SK-N-SH treated with all-trans-retinoic acid at 6 μM for 48 hours (cell line): ENCODE measurements around the gene SGF29.
"Not testable (repeated sequence)": the region's sequence is repeated elsewhere in the genome, so short reads cannot be mapped to it uniquely, and the experiment has no call there.

Source experiments
- ATAC-seq: fragments of 200-7000 bp; cut with Tn5 transposase; 3 replicates; pipeline ENCODE4 v1.9.1; 2020; ENCODE audit warnings: mild to moderate bottlenecking, moderate library complexity
- ARNTL ChIP-seq: fragments of 450-650 bp; formaldehyde crosslinking; IDR thresholded peaks from 2 replicates; pipeline ENCODE4 v1.5.0; 2020; ENCODE audit warnings: low read depth, mild to moderate bottlenecking, moderate library complexity, borderline replicate concordance
- BACH2 ChIP-seq: fragments of 250-450 bp; sonication (Bioruptor Pico); IDR thresholded peaks from 2 replicates; pipeline ENCODE4 v1.9.0; 2021; ENCODE audit warnings: mild to moderate bottlenecking, borderline replicate concordance
- CSDC2 ChIP-seq: fragments of 250-450 bp; sonication (Bioruptor Pico); IDR thresholded peaks from 2 replicates; pipeline ENCODE4 v1.5.0; 2020; ENCODE audit warnings: mild to moderate bottlenecking, moderate library complexity
- GLIS3 ChIP-seq: fragments of 250-450 bp; sonication (Bioruptor Pico); IDR thresholded peaks from 2 replicates; pipeline ENCODE4 v1.5.0; 2020; ENCODE audit warnings: mild to moderate bottlenecking, moderate library complexity
- ISL1 ChIP-seq: fragments of 250-450 bp; sonication (Bioruptor Pico); IDR thresholded peaks from 2 replicates; pipeline ENCODE4 v2.1.2; 2022; ENCODE audit warnings: mild to moderate bottlenecking, moderate library complexity
- OSR1 ChIP-seq: fragments of 250-450 bp; sonication (Bioruptor Pico); IDR thresholded peaks from 2 replicates; pipeline ENCODE4 v1.8.0; 2022; ENCODE audit warnings: moderate library complexity, mild to moderate bottlenecking, inconsistent platforms
- PPARA ChIP-seq: fragments of 250-450 bp; sonication (Bioruptor Pico); IDR thresholded peaks from 2 replicates; pipeline ENCODE4 v1.5.0; 2020; ENCODE audit warnings: mild to moderate bottlenecking, borderline replicate concordance
- RARB ChIP-seq: fragments of 250-450 bp; sonication (Bioruptor Pico); IDR thresholded peaks from 2 replicates; pipeline ENCODE4 v1.8.0; 2021; ENCODE audit warnings: mild to moderate bottlenecking, moderate library complexity
- SNAI2 ChIP-seq: fragments of 250-450 bp; sonication (Bioruptor Pico); IDR thresholded peaks from 2 replicates; pipeline ENCODE4 v1.5.0; 2020; ENCODE audit warnings: mild to moderate bottlenecking, moderate library complexity
- TCF4 ChIP-seq: fragments of 250-450 bp; sonication (Bioruptor Pico); IDR thresholded peaks from 2 replicates; pipeline ENCODE4 v1.8.0; 2021; ENCODE audit warnings: mild to moderate bottlenecking, moderate library complexity, borderline replicate concordance
- TOX ChIP-seq: fragments of 250-450 bp; sonication (Bioruptor Pico); IDR thresholded peaks from 2 replicates; pipeline ENCODE4 v1.8.0; 2021; ENCODE audit warnings: mild to moderate bottlenecking, moderate library complexity, borderline replicate concordance
- ZC3H10 ChIP-seq: fragments of 250-450 bp; sonication (Bioruptor Pico); IDR thresholded peaks from 2 replicates; pipeline ENCODE4 v1.5.1; 2021; ENCODE audit warnings: mild to moderate bottlenecking, moderate library complexity
- ZFP3 ChIP-seq: fragments of 250-450 bp; sonication (Bioruptor Pico); IDR thresholded peaks from 2 replicates; pipeline ENCODE4 v1.5.0; 2020; ENCODE audit warnings: mild to moderate bottlenecking, moderate library complexity
- ZFP30 ChIP-seq: fragments of 450-650 bp; formaldehyde crosslinking; IDR thresholded peaks from 2 replicates; pipeline ENCODE4 v1.5.0; 2022; ENCODE audit warnings: mild to moderate bottlenecking, moderate library complexity
- ZNF565 ChIP-seq: fragments of 450-650 bp; formaldehyde crosslinking; conservative IDR thresholded peaks from 2 replicates; pipeline ENCODE4 v1.5.0; 2020; ENCODE audit warnings: low read depth, mild to moderate bottlenecking, moderate library complexity
- ZNF70 ChIP-seq: fragments of 450-650 bp; formaldehyde crosslinking; IDR thresholded peaks from 2 replicates; pipeline ENCODE4 v1.5.0; 2020; ENCODE audit warnings: mild to moderate bottlenecking, moderate library complexity
- ZNF8 ChIP-seq: fragments of 450-650 bp; formaldehyde crosslinking; IDR thresholded peaks from 2 replicates; pipeline ENCODE4 v1.5.0; 2020; ENCODE audit warnings: mild to moderate bottlenecking, moderate library complexity
- TF ChIP-seq, protein P1 (sequence below): fragments of 250-450 bp; sonication (Bioruptor Pico); IDR thresholded peaks from 2 replicates; pipeline ENCODE4 v1.5.1; 2021; ENCODE audit warnings: mild to moderate bottlenecking, moderate library complexity
- TF ChIP-seq, protein P2 (sequence below): fragments of 250-450 bp; sonication (Bioruptor Pico); IDR thresholded peaks from 2 replicates; pipeline ENCODE4 v1.8.0; 2020; ENCODE audit warnings: mild to moderate bottlenecking, moderate library complexity, borderline replicate concordance
- TF ChIP-seq, protein P3 (sequence below): fragments of 250-450 bp; sonication (Bioruptor Pico); IDR thresholded peaks from 2 replicates; pipeline ENCODE4 v1.5.1; 2020; ENCODE audit warnings: low read depth, mild to moderate bottlenecking, moderate library complexity

SGF29 gene

DNA sequence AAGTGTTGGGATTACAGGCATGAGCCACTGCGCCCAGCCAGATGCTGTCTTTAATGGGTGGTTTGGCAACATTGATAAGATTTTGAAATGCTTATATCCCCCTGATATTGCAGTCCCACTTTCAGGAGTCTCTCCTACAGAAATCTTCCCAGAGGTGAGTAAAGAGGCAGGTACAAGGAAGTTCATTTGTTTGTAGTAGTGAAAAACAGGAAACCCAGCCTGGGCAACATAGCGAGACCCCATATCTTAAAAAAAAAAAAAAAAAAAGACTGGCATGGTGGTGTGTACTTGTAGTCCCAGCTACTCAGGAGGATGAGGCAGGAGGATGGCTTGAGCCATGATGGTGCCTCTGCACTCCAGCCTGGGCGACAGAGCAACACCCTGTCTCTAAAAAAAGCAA, 8.7 kb upstream of the SGF29 start:
- TF ChIP-seq ISL1 (CRISPR knock-in tag) (no peak), SNAI2 (CRISPR knock-in tag) (no peak), BACH2 (no peak), ZFP3 (CRISPR knock-in tag) (no peak), RARB (no peak), ZNF8 (no peak), OSR1 (CRISPR knock-in tag) (no peak)
- TF ChIP-seq, protein P1, sequence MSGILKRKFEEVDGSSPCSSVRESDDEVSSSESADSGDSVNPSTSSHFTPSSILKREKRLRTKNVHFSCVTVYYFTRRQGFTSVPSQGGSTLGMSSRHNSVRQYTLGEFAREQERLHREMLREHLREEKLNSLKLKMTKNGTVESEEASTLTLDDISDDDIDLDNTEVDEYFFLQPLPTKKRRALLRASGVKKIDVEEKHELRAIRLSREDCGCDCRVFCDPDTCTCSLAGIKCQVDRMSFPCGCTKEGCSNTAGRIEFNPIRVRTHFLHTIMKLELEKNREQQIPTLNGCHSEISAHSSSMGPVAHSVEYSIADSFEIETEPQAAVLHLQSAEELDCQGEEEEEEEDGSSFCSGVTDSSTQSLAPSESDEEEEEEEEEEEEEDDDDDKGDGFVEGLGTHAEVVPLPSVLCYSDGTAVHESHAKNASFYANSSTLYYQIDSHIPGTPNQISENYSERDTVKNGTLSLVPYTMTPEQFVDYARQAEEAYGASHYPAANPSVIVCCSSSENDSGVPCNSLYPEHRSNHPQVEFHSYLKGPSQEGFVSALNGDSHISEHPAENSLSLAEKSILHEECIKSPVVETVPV (CRISPR knock-in tag) = no peak
- TF ChIP-seq, protein P2, sequence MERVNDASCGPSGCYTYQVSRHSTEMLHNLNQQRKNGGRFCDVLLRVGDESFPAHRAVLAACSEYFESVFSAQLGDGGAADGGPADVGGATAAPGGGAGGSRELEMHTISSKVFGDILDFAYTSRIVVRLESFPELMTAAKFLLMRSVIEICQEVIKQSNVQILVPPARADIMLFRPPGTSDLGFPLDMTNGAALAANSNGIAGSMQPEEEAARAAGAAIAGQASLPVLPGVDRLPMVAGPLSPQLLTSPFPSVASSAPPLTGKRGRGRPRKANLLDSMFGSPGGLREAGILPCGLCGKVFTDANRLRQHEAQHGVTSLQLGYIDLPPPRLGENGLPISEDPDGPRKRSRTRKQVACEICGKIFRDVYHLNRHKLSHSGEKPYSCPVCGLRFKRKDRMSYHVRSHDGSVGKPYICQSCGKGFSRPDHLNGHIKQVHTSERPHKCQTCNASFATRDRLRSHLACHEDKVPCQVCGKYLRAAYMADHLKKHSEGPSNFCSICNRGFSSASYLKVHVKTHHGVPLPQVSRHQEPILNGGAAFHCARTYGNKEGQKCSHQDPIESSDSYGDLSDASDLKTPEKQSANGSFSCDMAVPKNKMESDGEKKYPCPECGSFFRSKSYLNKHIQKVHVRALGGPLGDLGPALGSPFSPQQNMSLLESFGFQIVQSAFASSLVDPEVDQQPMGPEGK (CRISPR knock-in tag) = no peak
- TF ChIP-seq, all 23 proteins: peak for 0
- no peak for ATAC-seq

DNA sequence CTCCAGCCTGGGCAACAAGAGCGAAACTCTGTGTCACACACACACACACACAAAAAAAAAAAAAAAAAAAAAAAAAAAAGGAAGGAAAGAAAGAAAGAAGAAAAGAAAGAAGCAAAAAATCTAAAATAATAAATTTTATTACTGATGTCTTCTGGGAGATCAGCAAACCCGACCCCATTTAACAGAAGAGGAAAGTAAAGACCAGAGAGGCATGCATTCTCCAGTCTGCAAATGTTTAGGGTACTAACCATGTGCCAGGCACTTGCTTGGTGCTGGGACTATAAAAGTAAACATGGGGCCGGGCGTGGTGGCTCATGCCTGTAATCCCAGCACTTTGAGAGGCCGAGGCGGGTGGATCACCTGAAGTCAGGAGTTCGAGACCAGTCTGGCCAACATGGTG, 7.8 kb upstream of the SGF29 start:
- ATAC-seq = not testable (repeated sequence)

DNA sequence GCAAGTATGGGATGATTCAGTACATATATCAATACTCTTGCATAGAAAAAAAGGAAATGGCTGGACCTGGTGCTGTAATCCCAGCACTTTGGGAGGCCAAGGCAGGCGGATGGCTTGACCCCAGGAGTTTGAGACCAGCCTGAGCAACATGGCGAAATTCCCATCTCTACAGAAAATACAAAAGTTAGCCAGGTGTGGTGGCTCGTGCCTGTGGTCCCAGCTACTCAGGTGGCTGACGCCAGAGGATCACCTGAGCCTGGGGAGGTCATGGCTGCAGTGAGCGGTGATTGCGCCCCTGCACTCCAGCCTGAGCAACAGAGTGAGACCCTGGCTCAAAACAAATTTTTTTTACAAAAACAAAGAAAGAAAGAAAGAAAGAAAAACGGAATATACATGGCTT, 7.1 kb upstream of the SGF29 start:
- no peak for ATAC-seq
- TF ChIP-seq ZNF70 (CRISPR knock-in tag) (no peak), ARNTL (CRISPR knock-in tag) (no peak), TCF4 (CRISPR knock-in tag) (no peak), OSR1 (CRISPR knock-in tag) (no peak), RARB (no peak), ZC3H10 (CRISPR knock-in tag) (no peak), TOX (no peak), CSDC2 (no peak), BACH2 (no peak), ZFP30 (CRISPR knock-in tag) (no peak), SNAI2 (CRISPR knock-in tag) (no peak), ZNF8 (no peak), GLIS3 (no peak), ZNF565 (no peak)
- TF ChIP-seq, protein P1 (CRISPR knock-in tag) = no peak
- TF ChIP-seq, protein P3, sequence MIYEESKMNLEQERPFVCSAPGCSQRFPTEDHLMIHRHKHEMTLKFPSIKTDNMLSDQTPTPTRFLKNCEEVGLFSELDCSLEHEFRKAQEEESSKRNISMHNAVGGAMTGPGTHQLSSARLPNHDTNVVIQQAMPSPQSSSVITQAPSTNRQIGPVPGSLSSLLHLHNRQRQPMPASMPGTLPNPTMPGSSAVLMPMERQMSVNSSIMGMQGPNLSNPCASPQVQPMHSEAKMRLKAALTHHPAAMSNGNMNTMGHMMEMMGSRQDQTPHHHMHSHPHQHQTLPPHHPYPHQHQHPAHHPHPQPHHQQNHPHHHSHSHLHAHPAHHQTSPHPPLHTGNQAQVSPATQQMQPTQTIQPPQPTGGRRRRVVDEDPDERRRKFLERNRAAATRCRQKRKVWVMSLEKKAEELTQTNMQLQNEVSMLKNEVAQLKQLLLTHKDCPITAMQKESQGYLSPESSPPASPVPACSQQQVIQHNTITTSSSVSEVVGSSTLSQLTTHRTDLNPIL (CRISPR knock-in tag) = no peak

DNA sequence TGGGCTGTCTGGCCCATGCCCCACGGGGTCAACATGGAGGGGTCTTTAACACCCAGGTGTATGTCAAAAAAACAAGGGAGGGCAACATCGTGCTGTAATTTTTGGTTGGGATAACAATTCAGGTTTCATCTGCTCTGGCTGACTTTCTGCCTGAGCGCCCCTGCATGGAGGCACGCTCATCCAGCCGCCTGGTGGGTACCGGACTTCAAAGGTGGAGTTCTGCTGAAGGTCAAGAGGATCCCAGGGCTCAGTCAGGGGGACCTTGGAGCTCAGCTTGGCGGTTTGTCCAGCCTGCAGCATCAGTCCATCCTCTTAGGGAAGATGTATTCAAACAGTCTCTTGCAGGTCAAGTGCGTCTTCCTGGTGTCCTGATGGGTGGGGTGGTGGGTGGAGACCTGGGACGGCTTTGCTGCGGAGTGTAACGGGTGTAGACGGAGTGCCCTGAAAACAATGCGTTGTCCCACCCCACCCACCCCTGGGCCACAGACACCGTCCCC, 5.4 kb upstream of the SGF29 start:
- TF ChIP-seq RARB = no peak
- no peak for ATAC-seq

DNA sequence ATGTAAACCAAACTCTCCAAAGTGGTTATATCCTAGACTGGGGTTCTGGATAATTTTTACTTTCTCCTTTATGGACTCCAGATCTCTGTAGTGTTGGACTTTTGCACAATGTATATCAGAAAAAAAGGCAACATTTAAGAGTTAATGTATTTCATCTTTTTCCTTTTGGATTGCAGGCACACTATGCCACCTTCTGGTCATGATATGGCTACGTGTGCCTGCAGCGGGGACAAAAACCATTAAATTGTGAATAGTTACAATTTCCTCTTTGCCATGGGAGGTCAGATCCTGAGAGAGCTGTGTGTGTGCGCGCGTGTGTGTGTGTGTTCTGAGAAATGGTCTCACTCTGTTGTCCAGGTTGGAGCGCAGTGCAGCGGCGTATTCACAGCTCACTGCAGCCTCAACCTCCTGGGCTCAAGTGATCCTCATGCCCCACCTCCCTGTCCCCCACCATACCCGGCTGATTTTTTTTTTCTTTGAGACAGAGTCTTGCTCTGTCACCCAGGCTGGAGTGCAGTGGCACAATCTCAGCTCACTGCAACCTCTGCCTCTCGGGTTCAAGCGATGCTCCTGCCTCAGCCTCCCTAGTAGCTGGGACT, 4.3 kb upstream of the SGF29 start:
- peak; percentile 43; the same call in 2 of the 3 replicates for ATAC-seq
- no peak for TF ChIP-seq ZFP30 (CRISPR knock-in tag)
- TF ChIP-seq SNAI2 (CRISPR knock-in tag) = no peak
- no peak for TF ChIP-seq ARNTL (CRISPR knock-in tag)
- TF ChIP-seq ISL1 (CRISPR knock-in tag) = no peak
- TF ChIP-seq, protein P1 (CRISPR knock-in tag) = no peak
- no peak for TF ChIP-seq PPARA
- TF ChIP-seq, protein P2 (CRISPR knock-in tag) = no peak
